ENCODE results near the gene GPX8.

The GPX8 gene

GRCh38 chr5:55172937-55173686 lies 13.1 kb downstream of the GPX8 start, which contains the start of gene CDC20B:
CDC20B (minus strand) TSS chr5:55173177; CDS start chr5:55173000, 177 bp downstream.
- DNase-seq = peak; percentile 6 to 45 (median 24)

GRCh38 chr5:55173687-55174230 lies 13.8 kb downstream of the GPX8 start:
- DNase-seq = no peak

GRCh38 chr5:55175781-55176175 lies 15.8 kb downstream of the GPX8 start:
- DNase-seq = no peak

GRCh38 chr5:55176176-55176818 lies 16.3 kb downstream of the GPX8 start:
- no peak for DNase-seq

GRCh38 chr5:55177078-55177477 lies 17.1 kb downstream of the GPX8 start:
- no peak for DNase-seq

- DNase-seq = no peak
Observed at GRCh38 chr5:55180016-55180415, 20.0 kb downstream of the GPX8 start.

- no peak for DNase-seq
Observed at GRCh38 chr5:55187370-55187769, 27.4 kb downstream of the GPX8 start.

- no peak for DNase-seq
Observed at GRCh38 chr5:55188656-55189540, 28.9 kb downstream of the GPX8 start.

- no peak for DNase-seq
Observed at GRCh38 chr5:55191165-55191564, 31.2 kb downstream of the GPX8 start.

GRCh38 chr5:55205001-55205400 lies 45.0 kb downstream of the GPX8 start:
- no peak for DNase-seq

- no peak for DNase-seq
Observed at GRCh38 chr5:55211184-55211874, 51.4 kb downstream of the GPX8 start.

All from activated naive CD4-positive, alpha-beta T cell (primary cell).